ENCODE results near the gene MGMT.

DNA sequence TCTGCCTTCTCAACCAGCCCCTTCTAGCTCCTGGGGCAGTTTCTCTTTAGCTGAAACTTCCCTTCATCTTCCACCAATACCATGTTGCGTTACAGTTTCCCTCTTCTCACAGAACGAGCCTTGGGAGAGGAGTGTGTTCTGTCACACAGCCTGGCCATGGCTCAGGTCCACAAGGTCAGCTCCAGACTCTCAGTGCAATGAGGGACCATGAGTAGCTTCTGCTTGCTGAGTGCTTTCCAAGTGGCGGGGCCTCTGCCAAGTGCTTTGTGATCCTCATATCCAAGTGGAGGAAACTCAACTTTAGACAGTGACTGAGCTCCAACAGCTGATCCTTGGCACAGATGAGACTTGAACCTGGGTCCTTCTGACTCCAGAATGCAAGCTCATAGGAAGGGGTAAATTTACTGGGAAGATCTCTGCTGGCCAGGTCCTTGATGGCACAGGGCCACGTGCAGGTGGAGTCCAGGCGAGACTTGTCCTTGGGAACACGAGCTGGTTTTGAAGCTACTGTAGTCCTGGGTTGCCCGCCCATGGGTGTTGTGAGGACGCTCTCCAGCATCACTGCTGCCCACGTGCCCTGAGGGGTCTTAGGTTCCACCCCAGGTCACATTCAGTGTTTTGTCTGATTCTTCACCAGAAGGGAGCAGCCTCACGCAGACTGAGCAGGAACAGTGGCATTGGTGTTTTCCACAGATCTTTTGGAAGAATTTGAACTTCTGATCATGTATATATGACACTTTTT lies 259.0 kb downstream of the MGMT start:
- TF ChIP-seq, protein P1, sequence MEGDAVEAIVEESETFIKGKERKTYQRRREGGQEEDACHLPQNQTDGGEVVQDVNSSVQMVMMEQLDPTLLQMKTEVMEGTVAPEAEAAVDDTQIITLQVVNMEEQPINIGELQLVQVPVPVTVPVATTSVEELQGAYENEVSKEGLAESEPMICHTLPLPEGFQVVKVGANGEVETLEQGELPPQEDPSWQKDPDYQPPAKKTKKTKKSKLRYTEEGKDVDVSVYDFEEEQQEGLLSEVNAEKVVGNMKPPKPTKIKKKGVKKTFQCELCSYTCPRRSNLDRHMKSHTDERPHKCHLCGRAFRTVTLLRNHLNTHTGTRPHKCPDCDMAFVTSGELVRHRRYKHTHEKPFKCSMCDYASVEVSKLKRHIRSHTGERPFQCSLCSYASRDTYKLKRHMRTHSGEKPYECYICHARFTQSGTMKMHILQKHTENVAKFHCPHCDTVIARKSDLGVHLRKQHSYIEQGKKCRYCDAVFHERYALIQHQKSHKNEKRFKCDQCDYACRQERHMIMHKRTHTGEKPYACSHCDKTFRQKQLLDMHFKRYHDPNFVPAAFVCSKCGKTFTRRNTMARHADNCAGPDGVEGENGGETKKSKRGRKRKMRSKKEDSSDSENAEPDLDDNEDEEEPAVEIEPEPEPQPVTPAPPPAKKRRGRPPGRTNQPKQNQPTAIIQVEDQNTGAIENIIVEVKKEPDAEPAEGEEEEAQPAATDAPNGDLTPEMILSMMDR (conservative IDR thresholded peaks at IDR 0.05 in 1 of 2, IDR thresholded peaks at IDR 0.05 in 1 of 2; ENCODE audit: low read depth in 1 of 2, low read length in 2 of 2), result no peak
- TF ChIP-seq EZH2 (IDR thresholded peaks at IDR 0.05; ENCODE audit: low read length, missing control alignments), result no peak

Data from fibroblast of lung (primary cell).